Colonic mucosa (tissue), 4 donors: Measurements from ENCODE around the gene KIF17. TPM values are rescaled to one million over a fixed set of nuclear protein-coding genes. Genes with fewer than 3 reads are reported as not detected.

ENCODE experiments used
- DNase-seq: peaks from one replicate; pipeline ENCODE4 v3.0.0-alpha.2; 2020
- H3K27ac ChIP-seq: fragments of 200-600 bp; one replicate; pipeline ENCODE4 v1.8.0; 2021
- H3K27me3 ChIP-seq: fragments of 200-600 bp; one replicate; pipeline ENCODE4 v1.8.0; 2021
- H3K36me3 ChIP-seq: fragments of 200-600 bp; one replicate; pipeline ENCODE4 v1.8.0; 2021
- H3K4me1 ChIP-seq: fragments of 200-600 bp; one replicate; pipeline ENCODE4 v1.8.0; 2021; ENCODE audit warnings: mild to moderate bottlenecking
- H3K4me3 ChIP-seq: fragments of 200-600 bp; one replicate; pipeline ENCODE4 v1.8.0; 2021
- H3K9ac ChIP-seq, 2 donors: one replicate each; pipeline ENCODE4 v1.7.0; 2013; ENCODE audit warnings: control low read depth in 2 of 2, low read depth in 2 of 2, low read length in 2 of 2
- H3K9me3 ChIP-seq: fragments of 200-600 bp; one replicate; pipeline ENCODE4 v1.8.0; 2021
- intact Hi-C: fragments of 100-400 bp; cut with DNase I; formaldehyde crosslinking; loops from one replicate; pipeline ENCODE4 v1.14.1; 2022
- total RNA-seq, 2 donors: library from RNA; stranded (reverse); fragmentation: NEBNext Ultra II Directional in 1 of 2; extraction: Animal tissue kit (Norgen Biotek cat#: 25700) in 1 of 2; gene quantifications; one replicate each; pipeline ENCODE4 v1.2.1, GENCODE V29; 2021
- TF ChIP-seq, protein P1 (sequence below): fragments of 200-600 bp; IDR thresholded peaks from one replicate; pipeline ENCODE4 v1.8.0; 2022; ENCODE audit warnings: antibody characterized with exemption, mild to moderate bottlenecking
- donor health status: healthy.
- donor health status: DM: no; HTN: no; CAD: no.
- donor health status: DM: no; HTN: no; CAD: no.

KIF17 gene
- total RNA-seq, 2 donors from 2014 or later: 0.27 to 1.4 TPM

DNA sequence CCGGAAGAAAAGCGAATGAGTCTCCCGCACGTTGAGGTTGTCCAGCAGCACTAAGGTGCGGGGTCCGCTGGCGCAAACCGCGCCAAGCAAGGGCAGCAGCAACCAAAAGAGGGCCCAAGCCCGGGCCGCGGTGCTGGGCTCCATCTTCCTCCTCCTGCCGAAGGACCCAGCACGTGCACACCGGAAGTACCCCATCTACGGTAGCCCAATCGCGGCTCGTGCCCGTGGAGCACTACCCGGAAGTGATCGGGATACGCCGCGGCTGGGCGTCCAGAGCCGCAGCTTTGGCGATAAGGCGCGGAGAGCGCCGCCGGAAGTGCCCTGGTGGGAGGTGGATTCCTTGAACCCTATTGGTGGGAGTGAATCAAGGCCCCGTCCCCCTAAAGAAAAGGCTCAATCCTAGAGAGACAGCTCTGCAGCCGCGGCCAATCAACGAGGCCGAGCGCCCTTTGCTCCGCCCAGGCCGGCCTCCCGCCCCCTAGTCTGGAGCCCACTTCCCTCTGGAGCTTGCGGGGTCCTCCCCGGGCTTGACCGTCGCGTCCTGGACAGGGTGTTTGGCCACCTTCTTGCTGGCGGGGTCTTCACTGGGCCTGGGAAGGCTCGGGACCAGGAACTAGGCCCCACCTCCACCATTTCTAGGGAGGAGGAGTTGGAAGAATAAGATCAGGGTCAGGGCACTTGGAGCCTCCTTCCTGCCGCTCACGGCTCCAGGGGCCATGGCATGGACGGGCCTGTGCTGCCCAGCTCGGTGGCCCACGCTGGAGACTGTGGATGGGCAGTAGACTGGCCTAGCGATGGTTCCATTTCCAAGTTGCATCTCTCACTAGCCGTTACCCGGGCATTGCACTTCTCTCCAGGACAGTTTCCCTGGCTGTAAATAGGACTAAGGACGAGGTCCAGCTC lies 56.3 kb downstream of the KIF17 start, which contains the start of gene DDOST:
Gene DDOST (minus strand): TSS at position 163 of the 903 bp plus-strand sequence. CDS start 19 bp downstream, at position 144.
- peak; percentile 97 for DNase-seq
- no peaks in the 10 kb centered on the region for H3K27me3 ChIP-seq
- peak within 1 kb of the TSS; percentile 51 for H3K27ac ChIP-seq
- no peaks in the 10 kb centered on the region for H3K9me3 ChIP-seq
- intact Hi-C loops: no loop called here
- peak within 1 kb of the TSS; percentile 79 to 96 for H3K9ac ChIP-seq
- H3K4me1 ChIP-seq: no peaks in the 10 kb centered on the region
- TF ChIP-seq, protein P1, sequence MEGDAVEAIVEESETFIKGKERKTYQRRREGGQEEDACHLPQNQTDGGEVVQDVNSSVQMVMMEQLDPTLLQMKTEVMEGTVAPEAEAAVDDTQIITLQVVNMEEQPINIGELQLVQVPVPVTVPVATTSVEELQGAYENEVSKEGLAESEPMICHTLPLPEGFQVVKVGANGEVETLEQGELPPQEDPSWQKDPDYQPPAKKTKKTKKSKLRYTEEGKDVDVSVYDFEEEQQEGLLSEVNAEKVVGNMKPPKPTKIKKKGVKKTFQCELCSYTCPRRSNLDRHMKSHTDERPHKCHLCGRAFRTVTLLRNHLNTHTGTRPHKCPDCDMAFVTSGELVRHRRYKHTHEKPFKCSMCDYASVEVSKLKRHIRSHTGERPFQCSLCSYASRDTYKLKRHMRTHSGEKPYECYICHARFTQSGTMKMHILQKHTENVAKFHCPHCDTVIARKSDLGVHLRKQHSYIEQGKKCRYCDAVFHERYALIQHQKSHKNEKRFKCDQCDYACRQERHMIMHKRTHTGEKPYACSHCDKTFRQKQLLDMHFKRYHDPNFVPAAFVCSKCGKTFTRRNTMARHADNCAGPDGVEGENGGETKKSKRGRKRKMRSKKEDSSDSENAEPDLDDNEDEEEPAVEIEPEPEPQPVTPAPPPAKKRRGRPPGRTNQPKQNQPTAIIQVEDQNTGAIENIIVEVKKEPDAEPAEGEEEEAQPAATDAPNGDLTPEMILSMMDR: peak; percentile 31
- H3K4me3 ChIP-seq: peak within 1 kb of the TSS; percentile 96
- peaks cover 10% of the 10 kb centered on the region for H3K36me3 ChIP-seq

DNA sequence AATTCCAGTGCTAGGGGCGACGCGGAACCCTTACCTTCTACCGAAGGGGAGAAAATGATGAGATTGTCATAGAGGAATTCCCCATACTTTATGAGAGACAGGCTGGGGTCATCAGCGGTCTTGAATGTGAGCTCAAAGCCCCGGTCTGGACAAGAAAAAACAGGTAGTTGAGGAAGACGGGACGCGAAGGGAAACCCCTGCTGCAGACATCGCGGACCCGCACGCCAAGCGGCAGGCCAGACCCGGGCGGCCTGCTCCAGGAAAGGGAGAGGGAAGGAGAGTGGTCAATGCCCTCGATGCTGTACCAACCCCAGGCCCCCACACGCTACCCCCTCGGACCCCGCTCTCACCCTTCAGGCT lies 57.0 kb downstream of the KIF17 start:
- no peak for DNase-seq
- TF ChIP-seq, protein P1: no peak
- H3K36me3 ChIP-seq: peaks cover 15% of the 10 kb centered on the region
- intact Hi-C loops: no loop called here
- H3K9ac ChIP-seq: peak overlapping the region; percentile 79 to 96
- no peaks in the 10 kb centered on the region for H3K4me1 ChIP-seq
- H3K27me3 ChIP-seq: no peaks in the 10 kb centered on the region
- no peaks in the 10 kb centered on the region for H3K9me3 ChIP-seq
- H3K27ac ChIP-seq: peak overlapping the region; percentile 47
- H3K4me3 ChIP-seq: peak overlapping the region; percentile 96

DNA sequence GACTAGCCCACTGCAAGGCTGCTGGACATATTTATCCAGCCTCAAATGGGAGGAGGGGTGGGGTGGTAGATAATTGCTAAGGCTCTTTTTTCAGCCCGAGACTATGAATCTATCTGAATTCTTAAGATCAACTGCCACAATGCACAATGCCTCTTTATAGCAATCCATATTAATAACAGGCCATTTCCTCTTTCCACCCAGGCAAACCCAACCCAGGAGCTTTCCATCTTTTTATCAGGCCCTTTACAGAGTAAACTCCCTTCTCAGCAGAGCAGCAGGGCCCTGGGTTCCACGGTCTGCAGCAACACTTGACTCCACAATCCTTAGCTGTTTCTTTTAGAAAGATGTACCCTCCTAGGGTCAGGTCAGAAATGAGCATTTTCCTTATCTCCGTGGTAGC lies 57.4 kb downstream of the KIF17 start:
- no peaks in the 10 kb centered on the region for H3K9me3 ChIP-seq
- no peaks in the 10 kb centered on the region for H3K27me3 ChIP-seq
- H3K9ac ChIP-seq: peak overlapping the region; percentile 79 to 96
- no peak overlapping the region for H3K27ac ChIP-seq
- intact Hi-C loops: no loop called here
- peak overlapping the region; percentile 96 for H3K4me3 ChIP-seq
- peaks cover 19% of the 10 kb centered on the region for H3K36me3 ChIP-seq
- DNase-seq: no peak
- TF ChIP-seq, protein P1: no peak
- no peaks in the 10 kb centered on the region for H3K4me1 ChIP-seq

DNA sequence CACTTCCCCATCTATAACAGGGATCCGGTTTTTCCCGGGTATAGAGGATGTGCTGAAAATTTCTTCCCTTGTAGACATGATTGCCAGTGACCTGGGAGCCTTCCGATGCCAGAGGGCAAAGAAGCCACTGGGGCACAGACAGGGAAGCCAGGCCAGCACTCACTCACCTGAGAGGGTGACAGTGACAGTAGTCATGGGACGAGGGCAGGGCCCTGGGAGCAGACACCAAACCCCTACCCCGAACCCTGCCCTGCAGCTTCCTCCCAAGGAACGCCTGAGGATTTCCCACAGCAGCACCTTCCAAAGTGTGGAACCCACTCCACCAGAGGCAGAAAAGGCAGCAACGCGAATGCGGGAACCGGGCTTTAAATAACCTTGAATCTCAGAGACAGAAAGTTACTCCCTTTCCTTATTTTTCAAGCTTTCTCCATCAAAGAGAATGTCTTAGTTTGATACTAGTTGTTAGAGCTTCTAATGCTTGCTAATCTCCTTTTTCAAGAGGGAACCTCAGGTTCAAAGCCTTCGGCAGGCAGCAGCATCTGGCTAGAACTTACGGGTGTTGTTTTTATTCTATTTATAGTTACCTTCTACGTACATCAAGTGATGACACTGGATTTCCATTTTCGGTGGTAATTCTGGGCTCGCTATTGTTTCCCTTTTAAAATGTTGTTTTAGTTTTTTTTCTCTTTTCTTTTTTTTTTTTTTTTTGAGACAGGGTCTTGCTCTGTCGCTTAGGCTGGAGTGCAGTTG lies 59.5 kb downstream of the KIF17 start:
- H3K36me3 ChIP-seq: peaks cover 19% of the 10 kb centered on the region

DNA sequence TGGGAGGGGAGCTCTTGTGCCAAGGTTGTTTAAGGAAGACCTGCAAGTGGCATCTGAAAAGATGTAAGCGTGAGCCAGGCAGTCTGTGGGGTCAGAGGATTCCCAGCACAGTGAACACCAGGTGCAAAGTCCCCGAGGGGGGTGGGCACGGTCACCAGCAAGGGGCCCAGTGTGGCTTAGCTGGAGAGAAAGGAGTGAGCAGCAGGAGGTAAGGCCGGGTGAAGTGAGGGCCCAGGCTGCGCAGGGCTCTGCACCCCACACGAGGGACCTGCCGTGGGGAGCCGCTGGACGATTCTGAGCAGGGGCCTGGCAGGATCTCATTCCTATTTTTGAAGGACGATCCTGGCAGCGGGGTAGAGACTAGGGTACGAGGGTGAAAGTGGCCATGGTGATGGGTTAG lies 60.8 kb downstream of the KIF17 start:
- Histone ChIP-seq H3K4me3 (no peak overlapping the region), H3K9me3 (no peaks in the 10 kb centered on the region), H3K9ac (no peak overlapping the region), H3K27me3 (no peaks in the 10 kb centered on the region), H3K36me3 (peaks cover 25% of the 10 kb centered on the region), H3K4me1 (no peaks in the 10 kb centered on the region), H3K27ac (no peak overlapping the region)
- intact Hi-C loops: no loop called here
- TF ChIP-seq, protein P1: no peak
- no peak for DNase-seq

More for the DNA sequence above, 59.5 kb downstream of the KIF17 start:
- H3K4me1 ChIP-seq: no peaks in the 10 kb centered on the region
- no peak for DNase-seq
- intact Hi-C loops: no loop called here
- H3K4me3 ChIP-seq: no peak overlapping the region
- no peak overlapping the region for H3K9ac ChIP-seq
- H3K9me3 ChIP-seq: no peaks in the 10 kb centered on the region
- no peak overlapping the region for H3K27ac ChIP-seq
- TF ChIP-seq, protein P1: no peak
- H3K27me3 ChIP-seq: no peaks in the 10 kb centered on the region
